HUES64 (cell line): ENCODE measurements around the gene MAP2K5.

Source experiments
- H3K27ac ChIP-seq: 2 replicates; pipeline ENCODE4 v1.7.0; 2013; ENCODE audit warnings: low read depth, low read length, inconsistent platforms
- H3K27me3 ChIP-seq: 2 replicates; pipeline ENCODE4 v1.6.1; 2013; ENCODE audit warnings: mild to moderate bottlenecking, low read length; ENCODE audit not compliant: insufficient read depth
- H3K36me3 ChIP-seq: 2 replicates; pipeline ENCODE4 v1.6.1; 2013; ENCODE audit warnings: mild to moderate bottlenecking, low read length; ENCODE audit not compliant: insufficient read depth
- H3K4me1 ChIP-seq: 2 replicates; pipeline ENCODE4 v1.6.1; 2013; ENCODE audit warnings: mild to moderate bottlenecking, low read length, moderate library complexity; ENCODE audit not compliant: insufficient read depth
- H3K4me3 ChIP-seq: 2 replicates; pipeline ENCODE4 v1.5.1; 2013; ENCODE audit warnings: mild to moderate bottlenecking, low read length, moderate library complexity
- H3K9ac ChIP-seq: 2 replicates; pipeline ENCODE4 v1.6.1; 2013; ENCODE audit warnings: mild to moderate bottlenecking, low read depth, low read length
- H3K9me3 ChIP-seq: 2 replicates; pipeline ENCODE4 v1.6.1; 2013; ENCODE audit warnings: low read depth, low read length; ENCODE audit not compliant: insufficient read depth
- WGBS: fragments of 150-250, 120-280 bp; methylation state at CpG from one replicate; pipeline ENCODE4 v1.1.7; 2013; ENCODE audit warnings: missing lambda C conversion rate; 5-methylcytosine and 5-hydroxymethylcytosine counted together

MAP2K5 gene

GRCh38 chr15:67678089-67678488, 135.6 kb downstream of the MAP2K5 start:
- H3K27me3 ChIP-seq, result no peaks in the 10 kb centered on the region
- H3K27ac ChIP-seq, result no peak overlapping the region
- whole genome bisulfite sequencing, result 91% methylated on average over 2 of the region's 2 CpGs

DNA sequence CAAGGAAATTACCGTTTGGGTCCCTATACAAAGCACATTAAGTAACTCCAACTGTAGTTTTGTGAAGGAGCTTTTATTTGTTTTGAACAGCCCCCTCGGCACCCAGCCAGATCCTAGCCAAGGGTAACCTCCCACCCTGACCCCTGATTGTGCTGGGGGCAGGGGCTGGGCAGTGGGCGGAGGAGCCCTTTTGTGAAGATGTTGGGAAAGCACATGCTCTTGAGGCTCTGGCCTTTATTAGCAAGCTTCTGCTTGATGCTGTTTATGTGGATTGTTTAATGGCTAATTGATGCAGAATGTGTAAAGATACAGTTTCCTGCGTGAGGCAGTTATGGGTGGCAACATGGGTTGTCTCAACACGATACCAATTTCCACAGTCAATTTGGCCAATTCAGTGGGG, 136.5 kb downstream of the MAP2K5 start:
- Histone ChIP-seq H3K9me3 (peaks cover 11% of the 10 kb centered on the region), H3K9ac (no peak overlapping the region), H3K4me1 (no peaks in the 10 kb centered on the region), H3K4me3 (no peak overlapping the region), H3K27me3 (no peaks in the 10 kb centered on the region), H3K36me3 (no peaks in the 10 kb centered on the region), H3K27ac (no peak overlapping the region)
- 95% methylated on average over 4 of the region's 5 CpGs for WGBS

More at GRCh38 chr15:67678089-67678488, 135.6 kb downstream of the MAP2K5 start:
- no peak overlapping the region for H3K4me3 ChIP-seq
- 0 out of 2 replicates have a peak, but pooled peaks cover 2% of the 10 kb centered on the region for H3K9me3 ChIP-seq
- H3K9ac ChIP-seq, result no peak overlapping the region
- no peaks in the 10 kb centered on the region for H3K4me1 ChIP-seq
- no peaks in the 10 kb centered on the region for H3K36me3 ChIP-seq

GRCh38 chr15:67680641-67681040, 138.1 kb downstream of the MAP2K5 start:
- H3K27me3 ChIP-seq, result no peaks in the 10 kb centered on the region
- no peaks in the 10 kb centered on the region for H3K4me1 ChIP-seq
- H3K27ac ChIP-seq, result no peak overlapping the region
- no peaks in the 10 kb centered on the region for H3K36me3 ChIP-seq
- no peak overlapping the region for H3K4me3 ChIP-seq
- H3K9me3 ChIP-seq, result peaks cover 28% of the 10 kb centered on the region
- 90% methylated on average over 2 of the region's 2 CpGs for WGBS
- no peak overlapping the region for H3K9ac ChIP-seq

GRCh38 chr15:67685008-67685599, 142.6 kb downstream of the MAP2K5 start:
- no peak overlapping the region for H3K4me3 ChIP-seq
- H3K36me3 ChIP-seq, result no peaks in the 10 kb centered on the region
- H3K27me3 ChIP-seq, result no peaks in the 10 kb centered on the region
- no peak overlapping the region for H3K27ac ChIP-seq
- no peaks in the 10 kb centered on the region; the same call in 1 of the 2 replicates for H3K4me1 ChIP-seq
- WGBS, result 92% methylated on average over 2 of the region's 3 CpGs
- H3K9ac ChIP-seq, result no peak overlapping the region
- H3K9me3 ChIP-seq, result peaks cover 33% of the 10 kb centered on the region

DNA sequence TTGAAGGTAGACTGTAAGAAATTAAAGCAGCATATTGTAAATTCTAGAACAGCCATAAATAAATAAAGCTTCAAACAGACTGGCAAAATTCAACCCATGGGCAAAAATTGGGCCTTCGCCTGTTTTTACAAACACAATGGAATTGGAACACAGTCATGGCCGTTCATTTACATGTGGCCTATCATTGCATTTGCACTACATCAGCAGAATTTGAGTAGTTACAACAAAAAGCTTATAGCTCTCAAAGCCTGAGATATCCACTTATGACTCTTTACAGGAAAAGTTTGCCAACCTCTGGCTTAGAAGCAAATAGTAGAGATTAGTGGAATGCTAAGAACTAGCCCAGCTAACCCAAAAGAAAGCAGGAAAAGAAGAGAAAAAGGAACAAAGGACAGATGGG, 143.2 kb downstream of the MAP2K5 start:
- WGBS, result 96% methylated on average over 2 of the region's 2 CpGs
- Histone ChIP-seq H3K9ac (no peak overlapping the region), H3K27ac (no peak overlapping the region), H3K9me3 (peaks cover 33% of the 10 kb centered on the region), H3K4me1 (no peaks in the 10 kb centered on the region; the same call in 1 of the 2 replicates), H3K27me3 (no peaks in the 10 kb centered on the region), H3K4me3 (no peak overlapping the region), H3K36me3 (no peaks in the 10 kb centered on the region)

DNA sequence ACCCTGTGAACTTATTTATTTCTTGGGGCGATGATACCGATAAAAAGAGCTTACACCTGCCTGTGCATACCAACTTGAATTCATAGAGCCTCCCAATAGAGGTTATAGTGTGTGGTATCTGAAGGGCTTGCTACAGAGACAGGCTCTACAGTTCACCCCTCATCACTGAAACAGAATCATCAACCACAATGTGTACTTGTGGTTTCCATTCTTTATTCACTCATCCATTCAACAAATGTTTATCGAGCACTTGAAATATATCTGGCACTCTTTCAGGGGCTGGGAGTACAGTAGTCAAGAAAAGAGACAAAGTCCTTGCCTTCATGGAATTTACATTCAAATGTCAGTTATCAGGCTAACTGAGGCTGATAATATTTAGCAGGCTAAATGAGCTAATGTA, 148.4 kb downstream of the MAP2K5 start:
- Histone ChIP-seq H3K4me1 (peaks cover 19% of the 10 kb centered on the region), H3K9me3 (peaks cover 3% of the 10 kb centered on the region; the same call in 1 of the 2 replicates), H3K9ac (no peak overlapping the region), H3K27ac (no peak overlapping the region), H3K36me3 (no peaks in the 10 kb centered on the region), H3K4me3 (no peak overlapping the region), H3K27me3 (no peaks in the 10 kb centered on the region)
- WGBS, result 93% methylated on average over 1 of the region's 3 CpGs

DNA sequence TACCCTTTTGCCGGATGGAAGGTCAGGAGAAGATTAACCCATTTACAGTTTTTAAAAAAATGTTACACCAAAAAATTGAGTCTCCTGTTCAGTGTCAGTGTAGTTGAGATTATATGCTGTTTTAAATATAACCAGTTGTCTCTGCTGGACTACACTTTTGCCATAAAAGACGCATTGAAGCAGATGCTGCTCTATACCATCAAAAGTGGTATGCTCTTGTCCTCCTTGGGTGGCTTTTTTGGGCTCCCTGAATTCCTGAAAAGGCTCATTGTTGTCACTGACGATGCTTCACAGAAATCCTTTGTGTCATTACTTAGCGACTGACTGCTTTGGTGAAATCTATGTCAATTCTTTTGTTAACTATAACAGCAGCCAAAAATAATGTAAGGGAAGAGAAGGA, 148.9 kb downstream of the MAP2K5 start:
- no peaks in the 10 kb centered on the region for H3K9me3 ChIP-seq
- H3K27ac ChIP-seq, result no peak overlapping the region
- no peak overlapping the region for H3K4me3 ChIP-seq
- H3K27me3 ChIP-seq, result no peaks in the 10 kb centered on the region
- no peaks in the 10 kb centered on the region for H3K36me3 ChIP-seq
- H3K4me1 ChIP-seq, result peaks cover 19% of the 10 kb centered on the region
- H3K9ac ChIP-seq, result no peak overlapping the region
- WGBS, result 62% methylated on average over 3 of the region's 4 CpGs

DNA sequence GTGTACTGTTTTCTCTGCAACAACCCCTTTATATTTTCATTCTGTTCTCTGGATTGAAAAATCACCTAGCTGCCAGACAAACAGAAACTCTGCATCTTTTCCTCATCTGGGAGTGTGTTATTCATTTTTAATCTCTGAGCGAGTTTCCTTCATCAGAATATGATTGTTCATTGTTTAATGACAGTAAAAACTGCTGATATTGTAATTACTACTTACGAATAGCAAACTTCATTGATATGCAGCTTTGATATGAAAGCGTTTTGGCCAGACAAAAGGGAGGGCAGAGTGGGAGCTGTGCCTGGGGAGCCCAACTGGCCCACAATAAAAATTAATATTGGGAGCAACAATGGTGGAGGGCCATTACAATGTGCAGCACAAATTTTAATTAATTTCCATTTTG, 150.1 kb downstream of the MAP2K5 start:
- Histone ChIP-seq H3K27me3 (no peaks in the 10 kb centered on the region), H3K9ac (no peak overlapping the region), H3K4me3 (no peak overlapping the region), H3K9me3 (no peaks in the 10 kb centered on the region), H3K36me3 (no peaks in the 10 kb centered on the region), H3K4me1 (peaks cover 19% of the 10 kb centered on the region), H3K27ac (no peak overlapping the region)
- 95% methylated on average over 3 of the region's 3 CpGs for WGBS

GRCh38 chr15:67696087-67696486, 153.6 kb downstream of the MAP2K5 start:
- Histone ChIP-seq H3K36me3 (no peaks in the 10 kb centered on the region), H3K4me3 (no peak overlapping the region), H3K9me3 (0 out of 2 replicates have a peak, but pooled peaks cover 2% of the 10 kb centered on the region), H3K27me3 (no peaks in the 10 kb centered on the region), H3K9ac (no peak overlapping the region), H3K4me1 (peaks cover 17% of the 10 kb centered on the region), H3K27ac (no peak overlapping the region)
- 100% methylated on average over 1 of the region's 1 CpG for WGBS

- Histone ChIP-seq H3K27me3 (no peaks in the 10 kb centered on the region), H3K36me3 (no peaks in the 10 kb centered on the region; the same call in 1 of the 2 replicates), H3K9me3 (0 out of 2 replicates have a peak, but pooled peaks cover 2% of the 10 kb centered on the region), H3K27ac (no peak overlapping the region), H3K4me1 (no peaks in the 10 kb centered on the region), H3K4me3 (no peak overlapping the region), H3K9ac (no peak overlapping the region)
- 96% methylated on average over 2 of the region's 2 CpGs for WGBS
These were observed 157.5 kb downstream of the MAP2K5 start for GRCh38 chr15:67700023-67700422.

- Histone ChIP-seq H3K9me3 (0 out of 2 replicates have a peak, but pooled peaks cover 2% of the 10 kb centered on the region), H3K4me3 (no peak overlapping the region), H3K27me3 (no peaks in the 10 kb centered on the region), H3K4me1 (no peaks in the 10 kb centered on the region), H3K27ac (no peak overlapping the region), H3K9ac (no peak overlapping the region), H3K36me3 (no peaks in the 10 kb centered on the region; the same call in 1 of the 2 replicates)
- 98% methylated on average over 2 of the region's 2 CpGs for WGBS
These were observed 159.2 kb downstream of the MAP2K5 start for GRCh38 chr15:67701669-67702068.
